KOPT-K1 (cell line): Measurements from ENCODE around the gene GABPB2.
"Not testable (repeated sequence)": the region's sequence is repeated elsewhere in the genome, so short reads cannot be mapped to it uniquely, and the experiment has no call there.

Experiments used
- H3K27ac ChIP-seq: fragments of 200-600 bp; sonication (generic); 2 replicates; pipeline ENCODE4 v1.5.1; 2016; ENCODE audit warnings: antibody characterized with exemption, mild to moderate bottlenecking, low read depth, low read length; ENCODE audit not compliant: poor library complexity, severe bottlenecking
- H3K36me3 ChIP-seq: fragments of 200-600 bp; sonication (generic); 2 replicates; pipeline ENCODE4 v1.5.1; 2017; ENCODE audit warnings: antibody characterized with exemption, mild to moderate bottlenecking, low read length, moderate library complexity; ENCODE audit not compliant: insufficient read depth
- H3K9me3 ChIP-seq: fragments of 200-600 bp; sonication (generic); 2 replicates; pipeline ENCODE4 v1.5.1; 2017; ENCODE audit warnings: antibody characterized with exemption, low read length, mild to moderate bottlenecking; ENCODE audit not compliant: insufficient read depth, poor library complexity, severe bottlenecking

Gene GABPB2

GRCh38 chr1:151072224-151072623 is 1.7 kb downstream of the GABPB2 start:
- no peak overlapping the region for H3K27ac ChIP-seq

GRCh38 chr1:151085953-151086559 is 15.5 kb downstream of the GABPB2 start:
- Histone ChIP-seq H3K27ac (no peak overlapping the region), H3K9me3 (no peaks in the 10 kb centered on the region), H3K36me3 (no peaks in the 10 kb centered on the region)

More at GRCh38 chr1:151072224-151072623, 1.7 kb downstream of the GABPB2 start:
- Histone ChIP-seq H3K9me3 (no peaks in the 10 kb centered on the region), H3K36me3 (peaks cover 17% of the 10 kb centered on the region)

- not testable (repeated sequence) for H3K9me3 ChIP-seq, H3K27ac ChIP-seq
- peaks cover 11% of the 10 kb centered on the region; the same call in 1 of the 2 replicates for H3K36me3 ChIP-seq
Measured at GRCh38 chr1:151097426-151097825, 26.9 kb downstream of the GABPB2 start.

- Histone ChIP-seq H3K9me3 (no peaks in the 10 kb centered on the region), H3K36me3 (peaks cover 11% of the 10 kb centered on the region; the same call in 1 of the 2 replicates), H3K27ac (no peak overlapping the region)
Measured at GRCh38 chr1:151098126-151098525, 27.6 kb downstream of the GABPB2 start.

GRCh38 chr1:151104630-151105029 is 34.1 kb downstream of the GABPB2 start:
- H3K36me3 ChIP-seq, result 0 out of 2 replicates have a peak, but pooled peaks cover 8% of the 10 kb centered on the region
- H3K9me3 ChIP-seq, result no peaks in the 10 kb centered on the region
- no peak overlapping the region for H3K27ac ChIP-seq

GRCh38 chr1:151106894-151107293 is 36.3 kb downstream of the GABPB2 start:
- Histone ChIP-seq H3K36me3 (0 out of 2 replicates have a peak, but pooled peaks cover 8% of the 10 kb centered on the region), H3K27ac (no peak overlapping the region), H3K9me3 (no peaks in the 10 kb centered on the region)

- no peak overlapping the region for H3K27ac ChIP-seq
- H3K36me3 ChIP-seq, result 0 out of 2 replicates have a peak, but pooled peaks cover 8% of the 10 kb centered on the region
- H3K9me3 ChIP-seq, result no peaks in the 10 kb centered on the region
Measured at GRCh38 chr1:151108331-151108730, 37.8 kb downstream of the GABPB2 start.

- H3K9me3 ChIP-seq, result no peaks in the 10 kb centered on the region
- H3K27ac ChIP-seq, result no peak overlapping the region
- peaks cover 6% of the 10 kb centered on the region; the same call in 1 of the 2 replicates for H3K36me3 ChIP-seq
Measured at GRCh38 chr1:151113877-151114276, 43.3 kb downstream of the GABPB2 start.

- Histone ChIP-seq H3K9me3 (no peaks in the 10 kb centered on the region), H3K36me3 (no peaks in the 10 kb centered on the region), H3K27ac (no peak overlapping the region)
Measured at GRCh38 chr1:151124763-151125403, 54.3 kb downstream of the GABPB2 start.

GRCh38 chr1:151128800-151129199 is 58.2 kb downstream of the GABPB2 start:
- Histone ChIP-seq H3K36me3 (no peaks in the 10 kb centered on the region), H3K9me3 (no peaks in the 10 kb centered on the region), H3K27ac (no peak overlapping the region)

GRCh38 chr1:151130987-151131586 is 60.5 kb downstream of the GABPB2 start:
- Histone ChIP-seq H3K9me3 (no peaks in the 10 kb centered on the region), H3K27ac (no peak overlapping the region), H3K36me3 (no peaks in the 10 kb centered on the region)

GRCh38 chr1:151131701-151132334 is 61.3 kb downstream of the GABPB2 start:
- Histone ChIP-seq H3K27ac (no peak overlapping the region), H3K36me3 (no peaks in the 10 kb centered on the region), H3K9me3 (no peaks in the 10 kb centered on the region)

GRCh38 chr1:151132335-151133017 is 61.9 kb downstream of the GABPB2 start:
- no peaks in the 10 kb centered on the region for H3K36me3 ChIP-seq
- H3K9me3 ChIP-seq, result no peaks in the 10 kb centered on the region
- H3K27ac ChIP-seq, result no peak overlapping the region

GRCh38 chr1:151133018-151133806 is 62.7 kb downstream of the GABPB2 start:
- Histone ChIP-seq H3K9me3 (no peaks in the 10 kb centered on the region), H3K27ac (no peak overlapping the region), H3K36me3 (no peaks in the 10 kb centered on the region)
